SK-N-SH treated with all-trans-retinoic acid at 6 μM for 48 hours (cell line): Measurements from ENCODE around the gene MYH9.
A peak's percentile ranks its signal among the peaks of the same experiment; 100 is the strongest.

ENCODE experiments used
- ATAC-seq: fragments of 200-7000 bp; cut with Tn5 transposase; 3 replicates; pipeline ENCODE4 v1.9.1; 2020; ENCODE audit warnings: mild to moderate bottlenecking, moderate library complexity
- ARNTL ChIP-seq: fragments of 450-650 bp; formaldehyde crosslinking; IDR thresholded peaks from 2 replicates; pipeline ENCODE4 v1.5.0; 2020; ENCODE audit warnings: low read depth, mild to moderate bottlenecking, moderate library complexity, borderline replicate concordance
- BACH2 ChIP-seq: fragments of 250-450 bp; sonication (Bioruptor Pico); IDR thresholded peaks from 2 replicates; pipeline ENCODE4 v1.9.0; 2021; ENCODE audit warnings: mild to moderate bottlenecking, borderline replicate concordance
- CREB5 ChIP-seq: fragments of 250-450 bp; sonication (Bioruptor Pico); IDR thresholded peaks from 2 replicates; pipeline ENCODE4 v1.5.1; 2020; ENCODE audit warnings: low read depth, mild to moderate bottlenecking, moderate library complexity
- CSDC2 ChIP-seq: fragments of 250-450 bp; sonication (Bioruptor Pico); IDR thresholded peaks from 2 replicates; pipeline ENCODE4 v1.5.0; 2020; ENCODE audit warnings: mild to moderate bottlenecking, moderate library complexity
- CSRNP3 ChIP-seq: fragments of 250-450 bp; sonication (Bioruptor Pico); IDR thresholded peaks from 2 replicates; pipeline ENCODE4 v1.5.1; 2021; ENCODE audit warnings: mild to moderate bottlenecking, moderate library complexity
- ESRRG ChIP-seq: fragments of 250-450 bp; sonication (Bioruptor Pico); IDR thresholded peaks from 2 replicates; pipeline ENCODE4 v1.6.1; 2021; ENCODE audit warnings: mild to moderate bottlenecking
- GLIS3 ChIP-seq: fragments of 250-450 bp; sonication (Bioruptor Pico); IDR thresholded peaks from 2 replicates; pipeline ENCODE4 v1.5.0; 2020; ENCODE audit warnings: mild to moderate bottlenecking, moderate library complexity
- ISL1 ChIP-seq: fragments of 250-450 bp; sonication (Bioruptor Pico); IDR thresholded peaks from 2 replicates; pipeline ENCODE4 v2.1.2; 2022; ENCODE audit warnings: mild to moderate bottlenecking, moderate library complexity
- POU6F1 ChIP-seq: fragments of 250-450 bp; sonication (Bioruptor Pico); IDR thresholded peaks from 2 replicates; pipeline ENCODE4 v1.8.0; 2021; ENCODE audit warnings: low read depth, mild to moderate bottlenecking, moderate library complexity, borderline replicate concordance
- PPARA ChIP-seq: fragments of 250-450 bp; sonication (Bioruptor Pico); IDR thresholded peaks from 2 replicates; pipeline ENCODE4 v1.5.0; 2020; ENCODE audit warnings: mild to moderate bottlenecking, borderline replicate concordance
- RARB ChIP-seq: fragments of 250-450 bp; sonication (Bioruptor Pico); IDR thresholded peaks from 2 replicates; pipeline ENCODE4 v1.8.0; 2021; ENCODE audit warnings: mild to moderate bottlenecking, moderate library complexity
- SNAI2 ChIP-seq: fragments of 250-450 bp; sonication (Bioruptor Pico); IDR thresholded peaks from 2 replicates; pipeline ENCODE4 v1.5.0; 2020; ENCODE audit warnings: mild to moderate bottlenecking, moderate library complexity
- TCF4 ChIP-seq: fragments of 250-450 bp; sonication (Bioruptor Pico); IDR thresholded peaks from 2 replicates; pipeline ENCODE4 v1.8.0; 2021; ENCODE audit warnings: mild to moderate bottlenecking, moderate library complexity, borderline replicate concordance
- TOX ChIP-seq: fragments of 250-450 bp; sonication (Bioruptor Pico); IDR thresholded peaks from 2 replicates; pipeline ENCODE4 v1.8.0; 2021; ENCODE audit warnings: mild to moderate bottlenecking, moderate library complexity, borderline replicate concordance
- TSHZ2 ChIP-seq: fragments of 250-450 bp; sonication (Bioruptor Pico); IDR thresholded peaks from 2 replicates; pipeline ENCODE4 v1.5.0; 2020; ENCODE audit warnings: mild to moderate bottlenecking, moderate library complexity
- ZC3H10 ChIP-seq: fragments of 250-450 bp; sonication (Bioruptor Pico); IDR thresholded peaks from 2 replicates; pipeline ENCODE4 v1.5.1; 2021; ENCODE audit warnings: mild to moderate bottlenecking, moderate library complexity
- ZFP3 ChIP-seq: fragments of 250-450 bp; sonication (Bioruptor Pico); IDR thresholded peaks from 2 replicates; pipeline ENCODE4 v1.5.0; 2020; ENCODE audit warnings: mild to moderate bottlenecking, moderate library complexity
- ZFP30 ChIP-seq: fragments of 450-650 bp; formaldehyde crosslinking; IDR thresholded peaks from 2 replicates; pipeline ENCODE4 v1.5.0; 2022; ENCODE audit warnings: mild to moderate bottlenecking, moderate library complexity
- ZNF565 ChIP-seq: fragments of 450-650 bp; formaldehyde crosslinking; conservative IDR thresholded peaks from 2 replicates; pipeline ENCODE4 v1.5.0; 2020; ENCODE audit warnings: low read depth, mild to moderate bottlenecking, moderate library complexity
- ZNF70 ChIP-seq: fragments of 450-650 bp; formaldehyde crosslinking; IDR thresholded peaks from 2 replicates; pipeline ENCODE4 v1.5.0; 2020; ENCODE audit warnings: mild to moderate bottlenecking, moderate library complexity
- ZNF8 ChIP-seq: fragments of 450-650 bp; formaldehyde crosslinking; IDR thresholded peaks from 2 replicates; pipeline ENCODE4 v1.5.0; 2020; ENCODE audit warnings: mild to moderate bottlenecking, moderate library complexity

Gene MYH9

GRCh38 chr22:36397131-36398093 lies 9.6 kb upstream of the MYH9 start:
- TF ChIP-seq ESRRG (no peak), ISL1 (no peak), POU6F1 (CRISPR knock-in tag) (no peak), ZNF565 (CRISPR knock-in tag) (no peak), CREB5 (CRISPR knock-in tag) (no peak), TSHZ2 (CRISPR knock-in tag) (no peak), ZC3H10 (CRISPR knock-in tag) (no peak), GLIS3 (CRISPR knock-in tag) (no peak), ARNTL (CRISPR knock-in tag) (no peak), ZFP3 (CRISPR knock-in tag) (no peak), ZFP30 (CRISPR knock-in tag) (no peak), CSRNP3 (CRISPR knock-in tag) (no peak), CSDC2 (CRISPR knock-in tag) (no peak), RARB (CRISPR knock-in tag) (no peak), SNAI2 (CRISPR knock-in tag) (no peak), TCF4 (no peak), PPARA (CRISPR knock-in tag) (no peak)
- ATAC-seq: peak; percentile 30; the same call in 2 of the 3 replicates

- no peak for TF ChIP-seq CSDC2 (CRISPR knock-in tag)
- 0 out of 2 replicates have a peak, but pooled peaks have one; percentile 64 for TF ChIP-seq CREB5 (CRISPR knock-in tag)
- TF ChIP-seq TCF4: no peak; the same call in 1 of the 2 replicates
- peak; percentile 45 for TF ChIP-seq ISL1
- no peak for TF ChIP-seq GLIS3 (CRISPR knock-in tag)
- TF ChIP-seq BACH2: no peak
- ATAC-seq: peak; percentile 54
These were observed 8.1 kb upstream of the MYH9 start for GRCh38 chr22:36395915-36396314.

GRCh38 chr22:36395055-36395849 lies 7.5 kb upstream of the MYH9 start:
- no peak for ATAC-seq
- TF ChIP-seq ESRRG: no peak
- no peak for TF ChIP-seq ZFP3 (CRISPR knock-in tag)
- TF ChIP-seq CSRNP3 (CRISPR knock-in tag): no peak
- no peak for TF ChIP-seq ZNF565 (CRISPR knock-in tag)
- no peak for TF ChIP-seq CSDC2 (CRISPR knock-in tag)
- no peak for TF ChIP-seq PPARA (CRISPR knock-in tag)
- no peak for TF ChIP-seq ZC3H10 (CRISPR knock-in tag)
- no peak for TF ChIP-seq BACH2
- no peak for TF ChIP-seq CREB5 (CRISPR knock-in tag)
- TF ChIP-seq ZNF8: no peak
- no peak for TF ChIP-seq TOX (CRISPR knock-in tag)
- TF ChIP-seq ARNTL (CRISPR knock-in tag): no peak
- TF ChIP-seq TCF4: no peak
- TF ChIP-seq ZNF70 (CRISPR knock-in tag): no peak
- TF ChIP-seq RARB (CRISPR knock-in tag): no peak
- TF ChIP-seq ZFP30 (CRISPR knock-in tag): no peak
